ENCODE data around the gene RERG. TPM values are rescaled to one million over a fixed set of nuclear protein-coding genes. Genes with fewer than 3 reads are reported as not detected.

RERG gene
- total RNA-seq, 6 experiments from 2014 or later, result not detected

DNA sequence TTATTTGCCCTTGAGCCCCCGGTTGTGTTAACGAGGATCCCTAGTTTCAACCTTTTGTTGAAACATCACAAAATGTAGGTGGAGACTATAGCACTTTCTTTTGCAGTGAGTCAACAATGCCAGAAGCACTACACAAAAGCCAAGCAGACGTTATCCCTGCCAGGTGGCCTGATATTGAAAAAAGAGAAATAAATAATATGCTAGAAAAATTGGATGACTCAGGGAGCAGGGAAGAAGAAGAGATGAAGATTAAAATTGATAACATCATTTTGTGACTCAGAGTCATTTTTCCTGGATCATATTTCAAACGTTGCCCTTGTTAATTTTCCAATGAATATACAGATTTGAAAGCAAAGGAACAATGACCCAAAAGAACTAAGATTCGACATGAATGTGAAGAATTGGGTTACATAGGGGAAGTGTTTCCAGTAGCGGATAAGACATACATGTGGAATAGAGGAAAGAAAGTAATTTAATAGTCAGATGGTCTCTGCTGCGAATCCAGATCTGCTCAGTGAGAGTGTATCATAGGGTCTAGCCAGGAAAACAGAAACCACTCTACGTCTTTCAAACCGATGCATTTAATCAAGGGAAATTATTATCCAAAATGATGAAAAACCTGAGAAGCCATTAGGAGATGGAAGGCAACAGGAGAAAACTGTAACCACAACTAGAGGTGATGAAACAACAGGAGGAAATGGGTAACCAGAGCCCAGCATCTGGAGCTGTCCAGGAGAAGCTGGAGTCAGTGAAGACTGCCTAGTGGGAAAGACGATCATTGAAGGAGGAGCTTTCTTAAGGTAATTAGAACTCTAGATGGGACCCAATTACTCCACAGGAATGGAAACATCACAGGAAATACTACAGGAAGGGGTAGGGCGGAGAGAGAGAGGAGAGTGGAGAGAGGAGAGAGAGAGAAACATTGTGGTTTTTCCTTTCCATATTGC, 57.9 kb downstream of the RERG start:
- Mint-ChIP-seq H3K4me3 (no peak overlapping the region), H3K27ac (no peak overlapping the region), H3K36me3 (ENCODE audit: low read depth) (no peaks in the 10 kb centered on the region), H3K27me3 (ENCODE audit: insufficient read depth) (peaks cover 2% of the 10 kb centered on the region; the same call in 1 of the 2 replicates), H3K4me1 (ENCODE audit: low read depth) (no peaks in the 10 kb centered on the region), H3K9me3 (no peaks in the 10 kb centered on the region)
- TF ChIP-seq, protein P1, sequence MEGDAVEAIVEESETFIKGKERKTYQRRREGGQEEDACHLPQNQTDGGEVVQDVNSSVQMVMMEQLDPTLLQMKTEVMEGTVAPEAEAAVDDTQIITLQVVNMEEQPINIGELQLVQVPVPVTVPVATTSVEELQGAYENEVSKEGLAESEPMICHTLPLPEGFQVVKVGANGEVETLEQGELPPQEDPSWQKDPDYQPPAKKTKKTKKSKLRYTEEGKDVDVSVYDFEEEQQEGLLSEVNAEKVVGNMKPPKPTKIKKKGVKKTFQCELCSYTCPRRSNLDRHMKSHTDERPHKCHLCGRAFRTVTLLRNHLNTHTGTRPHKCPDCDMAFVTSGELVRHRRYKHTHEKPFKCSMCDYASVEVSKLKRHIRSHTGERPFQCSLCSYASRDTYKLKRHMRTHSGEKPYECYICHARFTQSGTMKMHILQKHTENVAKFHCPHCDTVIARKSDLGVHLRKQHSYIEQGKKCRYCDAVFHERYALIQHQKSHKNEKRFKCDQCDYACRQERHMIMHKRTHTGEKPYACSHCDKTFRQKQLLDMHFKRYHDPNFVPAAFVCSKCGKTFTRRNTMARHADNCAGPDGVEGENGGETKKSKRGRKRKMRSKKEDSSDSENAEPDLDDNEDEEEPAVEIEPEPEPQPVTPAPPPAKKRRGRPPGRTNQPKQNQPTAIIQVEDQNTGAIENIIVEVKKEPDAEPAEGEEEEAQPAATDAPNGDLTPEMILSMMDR (IDR thresholded peaks at IDR 0.05), result no peak
- no peak for DNase-seq

DNA sequence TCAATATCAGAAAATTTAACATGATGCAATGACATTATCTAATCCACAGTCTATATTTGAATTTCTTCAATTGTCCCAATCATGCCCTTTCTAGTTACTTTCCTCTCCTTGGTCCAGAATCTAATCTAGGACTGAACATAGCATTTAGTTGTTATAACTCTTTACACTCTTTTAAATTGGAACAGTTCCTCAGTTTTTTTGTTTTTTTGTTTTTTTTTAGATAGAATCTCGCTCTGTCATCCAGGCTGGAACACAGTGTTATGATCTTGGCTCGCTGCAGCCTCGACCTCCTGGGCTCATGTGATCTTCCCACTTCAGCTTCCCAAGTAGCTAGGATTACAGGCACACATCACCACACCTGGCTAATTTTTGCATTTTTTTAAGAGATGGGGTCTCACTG, 63.1 kb downstream of the RERG start:
- Mint-ChIP-seq H3K36me3 (ENCODE audit: low read depth) (no peaks in the 10 kb centered on the region), H3K9me3 (no peaks in the 10 kb centered on the region), H3K4me3 (no peak overlapping the region), H3K27ac (no peak overlapping the region), H3K27me3 (ENCODE audit: insufficient read depth) (peaks cover 4% of the 10 kb centered on the region; the same call in 1 of the 2 replicates), H3K4me1 (ENCODE audit: low read depth) (no peaks in the 10 kb centered on the region)
- TF ChIP-seq, protein P1 (IDR thresholded peaks at IDR 0.05), result no peak
- DNase-seq, result no peak

DNA sequence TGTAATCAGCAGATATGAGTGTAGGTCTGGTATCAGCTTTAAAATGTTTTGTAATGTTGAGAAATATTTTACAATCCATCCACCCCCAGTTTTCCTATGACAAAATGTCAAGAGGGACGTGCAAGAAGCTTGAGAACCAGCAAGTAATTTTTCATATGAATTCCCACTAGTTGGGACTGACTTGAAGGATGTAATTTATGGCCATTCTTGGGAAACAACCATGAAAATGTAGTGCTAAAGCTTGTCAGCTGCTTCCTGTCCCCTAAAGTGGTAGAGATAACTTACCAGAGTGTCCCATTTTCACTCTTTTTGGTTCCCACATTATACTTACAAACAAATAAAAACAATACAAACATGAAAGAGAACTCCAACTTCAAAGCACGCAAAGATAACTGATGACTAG, 63.9 kb downstream of the RERG start:
- H3K36me3 Mint-ChIP-seq (ENCODE audit: low read depth), result no peaks in the 10 kb centered on the region
- no peak overlapping the region for H3K27ac Mint-ChIP-seq
- TF ChIP-seq, protein P1 (IDR thresholded peaks at IDR 0.05), result no peak
- no peak for DNase-seq
- H3K4me3 Mint-ChIP-seq, result no peak overlapping the region
- no peaks in the 10 kb centered on the region for H3K9me3 Mint-ChIP-seq
- H3K4me1 Mint-ChIP-seq (ENCODE audit: low read depth), result no peaks in the 10 kb centered on the region; the same call in 1 of the 2 replicates
- peaks cover 4% of the 10 kb centered on the region; the same call in 1 of the 2 replicates for H3K27me3 Mint-ChIP-seq (ENCODE audit: insufficient read depth)

DNA sequence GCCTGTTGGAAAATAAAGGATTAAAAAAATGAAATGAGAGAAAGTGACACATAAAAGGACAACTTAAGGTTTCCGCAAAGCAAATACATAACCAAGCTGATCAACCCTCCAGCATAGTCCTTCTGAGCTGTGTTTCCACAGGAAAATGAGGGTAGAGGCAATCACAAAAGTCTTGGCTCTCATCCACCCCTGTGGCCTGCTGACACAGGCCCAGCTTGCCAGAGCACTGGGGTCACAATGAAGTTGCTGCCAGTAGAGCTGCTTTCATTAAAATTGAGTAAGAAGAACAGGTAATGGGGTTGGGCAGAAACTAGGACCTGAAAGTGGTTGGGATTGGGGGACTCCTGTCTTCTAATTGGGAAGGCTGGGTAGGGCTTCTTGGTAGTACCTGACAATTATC, 65.9 kb downstream of the RERG start:
- no peaks in the 10 kb centered on the region; the same call in 1 of the 2 replicates for H3K4me1 Mint-ChIP-seq (ENCODE audit: low read depth)
- TF ChIP-seq, protein P1 (IDR thresholded peaks at IDR 0.05), result no peak
- no peak overlapping the region for H3K27ac Mint-ChIP-seq
- H3K27me3 Mint-ChIP-seq (ENCODE audit: insufficient read depth), result peaks cover 2% of the 10 kb centered on the region; the same call in 1 of the 2 replicates
- H3K9me3 Mint-ChIP-seq, result no peaks in the 10 kb centered on the region
- no peak for DNase-seq
- H3K36me3 Mint-ChIP-seq (ENCODE audit: low read depth), result no peaks in the 10 kb centered on the region
- no peak overlapping the region for H3K4me3 Mint-ChIP-seq

DNA sequence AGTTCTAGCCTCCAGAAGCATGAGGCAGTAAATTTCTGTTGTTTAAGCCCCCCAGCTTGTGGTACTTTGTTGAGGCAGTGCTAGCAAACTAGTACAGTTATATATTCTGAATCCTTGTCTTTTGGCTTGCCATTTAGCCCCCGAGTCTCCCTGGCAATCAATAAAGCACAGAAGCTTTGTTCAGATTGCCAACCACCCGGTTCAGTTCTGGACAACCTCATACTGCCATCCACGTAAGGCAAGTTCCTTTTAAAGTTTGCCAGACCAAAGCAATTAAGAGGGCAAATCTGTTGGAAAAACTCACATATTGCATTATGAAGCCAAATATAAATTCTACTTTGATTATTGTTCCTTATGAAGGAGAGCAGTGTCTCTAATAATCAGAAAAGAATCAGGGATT, 67.1 kb downstream of the RERG start:
- DNase-seq, result no peak
- Mint-ChIP-seq H3K36me3 (ENCODE audit: low read depth) (no peaks in the 10 kb centered on the region), H3K4me1 (ENCODE audit: low read depth) (no peaks in the 10 kb centered on the region; the same call in 1 of the 2 replicates), H3K4me3 (no peak overlapping the region), H3K27me3 (ENCODE audit: insufficient read depth) (peaks cover 2% of the 10 kb centered on the region; the same call in 1 of the 2 replicates), H3K9me3 (no peaks in the 10 kb centered on the region), H3K27ac (no peak overlapping the region)
- TF ChIP-seq, protein P1 (IDR thresholded peaks at IDR 0.05), result no peak
